HepG2 (cell line): Measurements from ENCODE around the gene ADPGK. TPM values are rescaled to one million over a fixed set of nuclear protein-coding genes. Genes with fewer than 3 reads are reported as not detected.

ENCODE experiments used
- CHD4 ChIP-seq: fragments of 200-600 bp; sonication (generic); IDR thresholded peaks from 2 replicates; pipeline ENCODE4 v1.7.0; 2017; ENCODE audit warnings: mild to moderate bottlenecking, low read length, borderline replicate concordance
- DMAP1 ChIP-seq: IDR thresholded peaks from 2 replicates; pipeline ENCODE4 v1.6.1; 2016
- EZH2 ChIP-seq: conservative IDR thresholded peaks from 2 replicates; pipeline ENCODE4 v1.6.1; 2012; ENCODE audit warnings: mild to moderate bottlenecking, low read depth, low read length, moderate library complexity
- FOXA3 ChIP-seq: IDR thresholded peaks from 2 replicates; pipeline ENCODE4 v1.6.1; 2016; ENCODE audit warnings: missing genetic modification reagents, missing compliant biosample characterization
- KLF16 ChIP-seq, 2 experiments: sonication (generic) in 1 of 2; formaldehyde crosslinking in 1 of 2; IDR thresholded peaks; 2 replicates each; pipeline versions ENCODE4 v1.6.1 to v1.8.0; 2016 to 2023; ENCODE audit warnings: missing genetic modification reagents in 2 of 2, missing compliant biosample characterization in 1 of 2
- KMT2B ChIP-seq: IDR thresholded peaks from 2 replicates; pipeline ENCODE4 v1.6.1; 2016; ENCODE audit warnings: missing genetic modification reagents, missing compliant biosample characterization
- NCOA5 ChIP-seq: sonication (generic); formaldehyde crosslinking; IDR thresholded peaks from 2 replicates; pipeline ENCODE4 v1.4.0; 2020; ENCODE audit warnings: missing genetic modification reagents
- RAD21 ChIP-seq: fragments of 450-650 bp; formaldehyde crosslinking; IDR thresholded peaks from 2 replicates; pipeline ENCODE4 v1.5.0; 2020; ENCODE audit warnings: mild to moderate bottlenecking
- SYNCRIP ChIP-seq: fragments of 200-400 bp; formaldehyde crosslinking; IDR thresholded peaks from 2 replicates; pipeline ENCODE4 v1.6.1; 2018; ENCODE audit warnings: mild to moderate bottlenecking, low read depth, low read length; ENCODE audit not compliant: insufficient read depth
- ZC3H4 ChIP-seq: sonication (generic); formaldehyde crosslinking; IDR thresholded peaks from 2 replicates; pipeline ENCODE4 v1.4.0; 2020; ENCODE audit warnings: missing genetic modification reagents, borderline replicate concordance
- ZFP36L1 ChIP-seq: sonication (generic); formaldehyde crosslinking; IDR thresholded peaks from 2 replicates; pipeline ENCODE4 v1.8.0; 2022; ENCODE audit warnings: mild to moderate bottlenecking, missing genetic modification reagents, moderate library complexity
- ZNF724P ChIP-seq: sonication (generic); formaldehyde crosslinking; IDR thresholded peaks from 2 replicates; pipeline ENCODE4 v1.8.0; 2022; ENCODE audit warnings: missing genetic modification reagents, borderline replicate concordance
- ZNF766 ChIP-seq: sonication (generic); formaldehyde crosslinking; IDR thresholded peaks from 2 replicates; pipeline ENCODE4 v1.5.0; 2020; ENCODE audit warnings: missing genetic modification reagents, borderline replicate concordance
- ZNF839 ChIP-seq: sonication (generic); formaldehyde crosslinking; IDR thresholded peaks from 2 replicates; pipeline ENCODE4 v1.4.0; 2020; ENCODE audit warnings: missing genetic modification reagents, mild to moderate bottlenecking, borderline replicate concordance
- ZSCAN31 ChIP-seq: sonication (generic); formaldehyde crosslinking; IDR thresholded peaks from 2 replicates; pipeline ENCODE4 v1.5.0; 2020; ENCODE audit warnings: low read depth, mild to moderate bottlenecking, missing genetic modification reagents
- polyA plus RNA-seq, 8 experiments: library from polyadenylated mRNA; depleted of rRNA in 3 of 8; stranded (reverse) in 7 of 8; unstranded in 1 of 8; fragments of >200 nt; fragmentation: Illumina TruSeq in 4 of 8; extraction: Trizol in 4 of 8; gene quantifications; 2 replicates each; pipeline versions ENCODE4 v1.2.1 to v1.2.3, GENCODE V29; 2011 to 2016; ENCODE audit warnings: low read depth in 4 of 8, missing spikeins in 1 of 8, mixed read lengths in 1 of 8; ENCODE audit not compliant: insufficient read depth in 1 of 8
- total RNA-seq, 5 experiments: library from RNA; depleted of rRNA; stranded (reverse); fragments of >200 nt; fragmentation: Illumina TruSeq; extraction: Trizol; gene quantifications; 2 replicates each; pipeline ENCODE4 v1.2.3, GENCODE V29; 2016; ENCODE audit warnings: low read depth in 1 of 5
- TF ChIP-seq, protein P1 (sequence below): sonication (generic); formaldehyde crosslinking; IDR thresholded peaks from 2 replicates; pipeline ENCODE4 v1.4.0; 2020; ENCODE audit warnings: missing genetic modification reagents, borderline replicate concordance
- TF ChIP-seq, protein P2 (sequence below): sonication (generic); formaldehyde crosslinking; IDR thresholded peaks from 2 replicates; pipeline ENCODE4 v1.4.0; 2020; ENCODE audit warnings: mild to moderate bottlenecking, missing genetic modification reagents
- TF ChIP-seq, protein P3 (sequence below): conservative IDR thresholded peaks from 2 replicates; pipeline ENCODE4 v1.6.1; 2018; ENCODE audit warnings: missing genetic modification reagents

Gene ADPGK
- total and polyA plus RNA-seq, 2 of the 13 experiments (the other 11 are each of a cell fraction or from before 2014, with no cell fraction given): 61.6 to 67.5 TPM

DNA sequence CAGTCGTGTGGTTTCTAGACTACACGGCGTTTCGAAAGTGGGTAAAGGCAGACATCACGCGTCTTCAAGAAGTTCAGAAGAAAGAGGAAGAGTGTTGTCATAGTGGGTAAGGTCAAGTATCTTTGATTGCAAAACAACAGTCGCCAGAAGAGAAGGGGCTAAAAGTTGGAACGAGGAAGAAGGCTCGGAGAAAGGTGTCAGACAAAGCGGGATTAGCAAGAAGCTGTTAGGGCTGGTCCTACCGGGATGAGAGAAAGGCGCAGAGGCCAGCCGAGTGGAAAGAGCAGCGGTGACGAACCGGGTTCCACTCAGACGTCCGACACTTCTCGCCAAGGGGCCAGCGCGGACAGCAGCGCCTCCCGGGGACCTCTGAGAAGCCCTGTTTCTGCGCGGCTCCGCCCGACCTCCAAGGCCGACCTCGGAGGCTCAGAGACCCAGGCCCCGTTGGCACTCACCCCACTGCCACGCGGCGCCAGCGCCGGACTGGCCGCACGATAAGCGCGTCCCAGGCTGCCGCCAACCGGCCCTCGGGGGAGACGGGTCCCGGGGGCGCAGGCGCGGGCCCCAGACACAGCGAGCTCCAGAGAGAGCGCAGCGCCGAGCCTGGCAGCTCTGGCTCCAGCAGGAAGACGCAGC lies 436 bp downstream of the ADPGK start (continued):
- TF ChIP-seq, protein P1, sequence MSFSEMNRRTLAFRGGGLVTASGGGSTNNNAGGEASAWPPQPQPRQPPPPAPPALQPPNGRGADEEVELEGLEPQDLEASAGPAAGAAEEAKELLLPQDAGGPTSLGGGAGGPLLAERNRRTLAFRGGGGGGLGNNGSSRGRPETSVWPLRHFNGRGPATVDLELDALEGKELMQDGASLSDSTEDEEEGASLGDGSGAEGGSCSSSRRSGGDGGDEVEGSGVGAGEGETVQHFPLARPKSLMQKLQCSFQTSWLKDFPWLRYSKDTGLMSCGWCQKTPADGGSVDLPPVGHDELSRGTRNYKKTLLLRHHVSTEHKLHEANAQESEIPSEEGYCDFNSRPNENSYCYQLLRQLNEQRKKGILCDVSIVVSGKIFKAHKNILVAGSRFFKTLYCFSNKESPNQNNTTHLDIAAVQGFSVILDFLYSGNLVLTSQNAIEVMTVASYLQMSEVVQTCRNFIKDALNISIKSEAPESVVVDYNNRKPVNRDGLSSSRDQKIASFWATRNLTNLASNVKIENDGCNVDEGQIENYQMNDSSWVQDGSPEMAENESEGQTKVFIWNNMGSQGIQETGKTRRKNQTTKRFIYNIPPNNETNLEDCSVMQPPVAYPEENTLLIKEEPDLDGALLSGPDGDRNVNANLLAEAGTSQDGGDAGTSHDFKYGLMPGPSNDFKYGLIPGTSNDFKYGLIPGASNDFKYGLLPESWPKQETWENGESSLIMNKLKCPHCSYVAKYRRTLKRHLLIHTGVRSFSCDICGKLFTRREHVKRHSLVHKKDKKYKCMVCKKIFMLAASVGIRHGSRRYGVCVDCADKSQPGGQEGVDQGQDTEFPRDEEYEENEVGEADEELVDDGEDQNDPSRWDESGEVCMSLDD: no peak
- TF ChIP-seq ZNF724P (0 out of 2 replicates have a peak, but pooled peaks have one; percentile 42), KLF16 (CRISPR knock-in tag; IDR thresholded peaks at IDR 0.05) (no peak; a peak in 1 of 4 replicates), ZC3H4 (0 out of 2 replicates have a peak, but pooled peaks have one; percentile 4), RAD21 (CRISPR knock-in tag) (0 out of 2 replicates have a peak, but pooled peaks have one; percentile 38), ZFP36L1 (peak; percentile 53; the same call in 1 of the 2 replicates), ZNF766 (0 out of 2 replicates have a peak, but pooled peaks have one; percentile 23), ZSCAN31 (CRISPR knock-in tag) (no peak), SYNCRIP (no peak), NCOA5 (no peak), KMT2B (CRISPR knock-in tag) (no peak), CHD4 (no peak), EZH2 (no peak), FOXA3 (CRISPR knock-in tag) (no peak), DMAP1 (CRISPR knock-in tag) (no peak), ZNF839 (CRISPR knock-in tag) (0 out of 2 replicates have a peak, but pooled peaks have one; percentile 3)
- TF ChIP-seq, protein P2, sequence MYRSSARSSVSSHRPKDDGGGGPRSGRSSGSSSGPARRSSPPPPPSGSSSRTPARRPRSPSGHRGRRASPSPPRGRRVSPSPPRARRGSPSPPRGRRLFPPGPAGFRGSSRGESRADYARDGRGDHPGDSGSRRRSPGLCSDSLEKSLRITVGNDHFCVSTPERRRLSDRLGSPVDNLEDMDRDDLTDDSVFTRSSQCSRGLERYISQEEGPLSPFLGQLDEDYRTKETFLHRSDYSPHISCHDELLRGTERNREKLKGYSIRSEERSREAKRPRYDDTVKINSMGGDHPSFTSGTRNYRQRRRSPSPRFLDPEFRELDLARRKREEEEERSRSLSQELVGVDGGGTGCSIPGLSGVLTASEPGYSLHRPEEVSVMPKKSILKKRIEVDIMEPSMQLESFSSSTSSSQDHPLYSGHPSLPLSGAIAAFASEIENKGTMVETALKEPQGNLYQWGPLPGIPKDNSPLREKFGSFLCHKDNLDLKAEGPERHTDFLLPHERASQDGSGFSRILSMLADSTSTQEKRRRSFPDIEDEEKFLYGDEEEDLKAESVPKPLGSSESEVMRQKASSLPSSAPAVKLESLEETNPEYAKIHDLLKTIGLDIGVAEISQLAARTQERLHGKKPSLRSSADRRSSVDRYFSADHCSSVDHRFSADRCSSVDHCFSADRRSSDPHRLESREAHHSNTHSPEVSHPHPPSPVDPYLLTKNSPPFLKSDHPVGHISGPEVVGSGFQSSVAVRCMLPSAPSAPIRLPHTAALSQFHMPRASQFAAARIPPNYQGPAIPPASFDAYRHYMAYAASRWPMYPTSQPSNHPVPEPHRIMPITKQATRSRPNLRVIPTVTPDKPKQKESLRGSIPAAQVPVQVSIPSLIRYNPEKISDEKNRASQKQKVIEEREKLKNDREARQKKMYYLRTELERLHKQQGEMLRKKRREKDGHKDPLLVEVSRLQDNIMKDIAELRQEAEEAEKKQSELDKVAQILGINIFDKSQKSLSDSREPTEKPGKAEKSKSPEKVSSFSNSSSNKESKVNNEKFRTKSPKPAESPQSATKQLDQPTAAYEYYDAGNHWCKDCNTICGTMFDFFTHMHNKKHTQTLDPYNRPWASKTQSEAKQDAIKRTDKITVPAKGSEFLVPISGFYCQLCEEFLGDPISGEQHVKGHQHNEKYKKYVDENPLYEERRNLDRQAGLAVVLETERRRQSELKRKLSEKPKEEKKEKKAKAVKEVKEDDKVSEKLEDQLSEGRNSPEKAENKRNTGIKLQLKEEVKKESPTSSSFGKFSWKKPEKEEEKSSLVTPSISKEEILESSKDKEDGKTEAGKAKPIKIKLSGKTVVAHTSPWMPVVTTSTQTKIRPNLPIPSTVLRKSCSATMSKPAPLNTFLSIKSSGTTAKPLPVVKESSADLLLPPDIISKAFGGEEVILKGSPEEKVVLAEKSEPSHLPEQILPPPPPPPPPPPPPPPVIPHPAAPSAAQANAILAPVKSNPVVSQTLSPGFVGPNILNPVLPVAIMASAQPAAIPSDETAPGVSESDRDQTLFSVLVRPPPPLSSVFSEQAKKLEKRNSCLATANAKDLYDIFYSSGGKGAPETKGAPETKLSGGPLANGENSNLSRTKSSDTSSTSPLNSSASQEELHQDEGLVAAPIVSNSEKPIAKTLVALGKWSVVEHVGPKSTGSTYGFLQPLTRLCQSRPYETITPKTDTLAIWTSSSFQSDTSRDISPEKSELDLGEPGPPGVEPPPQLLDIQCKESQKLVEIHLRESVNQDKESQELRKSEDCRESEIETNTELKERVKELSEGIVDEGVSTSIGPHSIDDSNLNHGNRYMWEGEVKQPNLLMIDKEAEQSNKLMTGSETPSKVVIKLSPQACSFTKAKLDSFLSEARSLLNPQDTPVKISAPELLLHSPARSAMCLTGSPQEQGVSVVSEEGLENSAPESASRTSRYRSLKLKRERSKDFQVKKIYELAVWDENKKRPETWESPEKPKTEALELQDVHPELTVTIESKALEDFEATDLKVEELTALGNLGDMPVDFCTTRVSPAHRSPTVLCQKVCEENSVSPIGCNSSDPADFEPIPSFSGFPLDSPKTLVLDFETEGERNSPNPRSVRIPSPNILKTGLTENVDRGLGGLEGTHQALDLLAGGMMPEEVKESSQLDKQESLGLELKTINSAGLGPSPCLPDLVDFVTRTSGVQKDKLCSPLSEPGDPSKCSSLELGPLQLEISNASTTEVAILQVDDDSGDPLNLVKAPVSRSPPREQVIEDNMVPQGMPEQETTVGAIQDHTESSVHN: no peak
- TF ChIP-seq, protein P3, sequence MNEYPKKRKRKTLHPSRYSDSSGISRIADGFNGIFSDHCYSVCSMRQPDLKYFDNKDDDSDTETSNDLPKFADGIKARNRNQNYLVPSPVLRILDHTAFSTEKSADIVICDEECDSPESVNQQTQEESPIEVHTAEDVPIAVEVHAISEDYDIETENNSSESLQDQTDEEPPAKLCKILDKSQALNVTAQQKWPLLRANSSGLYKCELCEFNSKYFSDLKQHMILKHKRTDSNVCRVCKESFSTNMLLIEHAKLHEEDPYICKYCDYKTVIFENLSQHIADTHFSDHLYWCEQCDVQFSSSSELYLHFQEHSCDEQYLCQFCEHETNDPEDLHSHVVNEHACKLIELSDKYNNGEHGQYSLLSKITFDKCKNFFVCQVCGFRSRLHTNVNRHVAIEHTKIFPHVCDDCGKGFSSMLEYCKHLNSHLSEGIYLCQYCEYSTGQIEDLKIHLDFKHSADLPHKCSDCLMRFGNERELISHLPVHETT (CRISPR knock-in tag): no peak
